ENCODE results near the gene HS3ST4. TPM values are rescaled to one million over a fixed set of nuclear protein-coding genes. Genes with fewer than 3 reads are reported as not detected.
A peak's percentile ranks its signal among the peaks of the same experiment; 100 is the strongest.

The HS3ST4 gene
- total RNA-seq, 2 donors from 2014 or later = 1.0 to 1.9 TPM

DNA sequence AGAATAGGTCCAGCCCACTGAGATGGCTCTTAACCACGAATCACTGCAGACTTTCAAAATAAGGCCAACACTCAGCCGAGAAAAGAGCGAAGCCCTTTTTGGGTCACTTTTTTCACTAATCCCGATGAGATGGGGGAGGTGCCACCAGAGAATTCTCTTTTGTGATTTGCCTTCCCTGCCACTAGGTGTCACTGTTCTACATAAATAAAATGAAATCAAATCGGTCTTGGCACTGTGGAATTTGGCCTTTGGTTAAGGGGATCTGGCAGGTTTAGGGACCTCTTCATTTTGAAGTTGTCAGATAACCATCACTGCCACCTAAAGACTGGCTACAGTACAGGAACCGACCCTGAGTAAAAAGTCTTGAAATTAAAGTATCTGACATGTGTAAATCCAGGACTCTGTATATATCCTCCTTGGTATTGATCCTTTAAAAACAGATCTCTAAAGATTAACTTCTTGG, 147.0 kb downstream of the HS3ST4 start:
- Histone ChIP-seq H3K27ac (no peak overlapping the region), H3K36me3 (no peaks in the 10 kb centered on the region), H3K27me3 (replicated peaks; ENCODE audit: insufficient read depth) (no peaks in the 10 kb centered on the region), H3K4me3 (no peak overlapping the region), H3K9me3 (no peaks in the 10 kb centered on the region), H3K4me1 (replicated peaks) (no peaks in the 10 kb centered on the region)
- peak; percentile 13 for DNase-seq (ENCODE audit: low spot score)
- TF ChIP-seq POLR2AphosphoS5 (IDR thresholded peaks at IDR 0.05) (no peak), POLR2A (IDR thresholded peaks at IDR 0.05) (no peak)
- TF ChIP-seq, protein P1, sequence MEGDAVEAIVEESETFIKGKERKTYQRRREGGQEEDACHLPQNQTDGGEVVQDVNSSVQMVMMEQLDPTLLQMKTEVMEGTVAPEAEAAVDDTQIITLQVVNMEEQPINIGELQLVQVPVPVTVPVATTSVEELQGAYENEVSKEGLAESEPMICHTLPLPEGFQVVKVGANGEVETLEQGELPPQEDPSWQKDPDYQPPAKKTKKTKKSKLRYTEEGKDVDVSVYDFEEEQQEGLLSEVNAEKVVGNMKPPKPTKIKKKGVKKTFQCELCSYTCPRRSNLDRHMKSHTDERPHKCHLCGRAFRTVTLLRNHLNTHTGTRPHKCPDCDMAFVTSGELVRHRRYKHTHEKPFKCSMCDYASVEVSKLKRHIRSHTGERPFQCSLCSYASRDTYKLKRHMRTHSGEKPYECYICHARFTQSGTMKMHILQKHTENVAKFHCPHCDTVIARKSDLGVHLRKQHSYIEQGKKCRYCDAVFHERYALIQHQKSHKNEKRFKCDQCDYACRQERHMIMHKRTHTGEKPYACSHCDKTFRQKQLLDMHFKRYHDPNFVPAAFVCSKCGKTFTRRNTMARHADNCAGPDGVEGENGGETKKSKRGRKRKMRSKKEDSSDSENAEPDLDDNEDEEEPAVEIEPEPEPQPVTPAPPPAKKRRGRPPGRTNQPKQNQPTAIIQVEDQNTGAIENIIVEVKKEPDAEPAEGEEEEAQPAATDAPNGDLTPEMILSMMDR (IDR thresholded peaks at IDR 0.05) = peak in 3 of 4 experiments; percentile 54 to 78 (median 61)
- WGBS = 6% methylated on average over 6 of the region's 6 CpGs
- intact Hi-C loops (cut with DNase I) = no loop called here

DNA sequence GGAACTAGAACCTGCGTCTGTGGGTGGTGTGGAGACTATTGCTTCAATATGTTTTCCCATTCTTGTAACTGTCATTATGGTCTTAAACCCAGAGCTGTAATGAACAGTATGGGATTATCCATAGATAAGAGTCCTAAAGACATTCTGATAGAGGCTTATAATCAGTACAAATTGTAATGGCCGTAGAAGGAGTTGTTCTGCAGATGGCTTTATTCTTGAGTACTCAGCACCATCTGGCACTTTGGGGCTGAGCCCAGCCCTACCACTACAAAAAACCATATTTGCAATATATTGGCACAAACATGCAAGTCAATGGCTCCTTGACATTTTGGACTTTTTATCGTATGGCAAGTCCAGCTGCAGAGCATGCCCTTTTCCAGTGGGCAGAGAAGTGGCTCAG, 150.0 kb downstream of the HS3ST4 start:
- Histone ChIP-seq H3K4me3 (no peak overlapping the region), H3K36me3 (no peaks in the 10 kb centered on the region), H3K4me1 (replicated peaks) (no peaks in the 10 kb centered on the region), H3K27ac (no peak overlapping the region), H3K9me3 (no peaks in the 10 kb centered on the region), H3K27me3 (replicated peaks; ENCODE audit: insufficient read depth) (no peaks in the 10 kb centered on the region)
- no peak for DNase-seq (ENCODE audit: low spot score)
- TF ChIP-seq POLR2A (IDR thresholded peaks at IDR 0.05) (no peak), POLR2AphosphoS5 (IDR thresholded peaks at IDR 0.05) (no peak)
- TF ChIP-seq, protein P1 (IDR thresholded peaks at IDR 0.05) = no peak
- intact Hi-C loops (cut with DNase I) = loop anchor here (5.0 kb wide), 1 partner anchor 1266 kb away; no protein-coding TSS in a partner anchor
- WGBS = 67% methylated on average over 3 of the region's 3 CpGs

DNA sequence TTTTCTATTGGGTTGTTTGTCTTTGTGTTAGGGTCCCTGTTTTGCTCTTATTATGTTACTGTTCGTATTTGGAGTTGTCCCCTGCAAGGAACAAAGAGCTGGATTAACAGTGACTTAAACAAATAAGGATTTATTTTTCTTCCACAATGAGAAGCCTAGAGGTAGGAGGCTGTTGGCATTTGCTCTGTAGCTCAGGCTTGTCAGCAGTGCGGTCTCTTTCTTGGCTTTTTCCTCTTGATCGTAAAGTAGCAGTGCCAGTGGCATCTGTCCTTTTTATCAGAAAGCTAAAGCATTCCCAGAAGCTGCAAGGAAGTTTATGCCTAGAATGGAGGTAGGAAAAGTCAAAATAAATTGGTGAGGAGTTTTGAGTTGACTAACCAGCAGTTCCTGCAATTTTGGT, 154.1 kb downstream of the HS3ST4 start:
- no peak for DNase-seq (ENCODE audit: low spot score)
- H3K27ac ChIP-seq = no peak overlapping the region
- H3K27me3 ChIP-seq (replicated peaks; ENCODE audit: insufficient read depth) = no peaks in the 10 kb centered on the region
- intact Hi-C loops (cut with DNase I) = no loop called here
- TF ChIP-seq POLR2AphosphoS5 (IDR thresholded peaks at IDR 0.05) (no peak), POLR2A (IDR thresholded peaks at IDR 0.05) (no peak)
- TF ChIP-seq, protein P1 (IDR thresholded peaks at IDR 0.05) = no peak
- H3K36me3 ChIP-seq = no peaks in the 10 kb centered on the region
- no peaks in the 10 kb centered on the region for H3K4me1 ChIP-seq (replicated peaks)
- 33% methylated on average over 3 of the region's 3 CpGs for WGBS
- no peak overlapping the region for H3K4me3 ChIP-seq
- no peaks in the 10 kb centered on the region for H3K9me3 ChIP-seq

DNA sequence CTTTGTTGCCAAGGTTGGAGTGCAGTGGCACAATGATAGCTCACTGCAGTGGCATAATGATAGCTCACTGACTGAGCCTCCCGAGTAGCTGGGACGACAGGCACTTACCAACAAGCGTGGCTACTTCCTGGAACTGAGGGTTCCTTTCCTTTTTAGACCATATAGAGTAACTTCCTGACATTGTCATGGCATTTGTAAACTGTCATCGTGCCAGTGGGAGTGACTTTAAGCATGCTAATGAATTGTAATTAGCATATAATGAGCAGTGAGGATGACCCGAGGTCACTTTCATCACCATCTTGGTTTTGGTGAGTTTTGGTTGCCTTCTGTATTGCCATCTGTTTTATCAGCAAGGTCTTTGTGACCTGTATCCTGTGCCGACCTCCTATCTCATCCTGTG, 162.4 kb downstream of the HS3ST4 start:
- no peaks in the 10 kb centered on the region for H3K4me1 ChIP-seq (replicated peaks)
- H3K4me3 ChIP-seq = no peak overlapping the region
- no peak overlapping the region for H3K27ac ChIP-seq
- TF ChIP-seq POLR2A (IDR thresholded peaks at IDR 0.05) (no peak), POLR2AphosphoS5 (IDR thresholded peaks at IDR 0.05) (no peak)
- TF ChIP-seq, protein P1 (IDR thresholded peaks at IDR 0.05) = no peak
- no peak for DNase-seq (ENCODE audit: low spot score)
- H3K36me3 ChIP-seq = no peaks in the 10 kb centered on the region
- no peaks in the 10 kb centered on the region for H3K9me3 ChIP-seq
- 40% methylated on average over 6 of the region's 6 CpGs for WGBS
- intact Hi-C loops (cut with DNase I) = no loop called here
- H3K27me3 ChIP-seq (replicated peaks; ENCODE audit: insufficient read depth) = peaks cover 3% of the 10 kb centered on the region

DNA sequence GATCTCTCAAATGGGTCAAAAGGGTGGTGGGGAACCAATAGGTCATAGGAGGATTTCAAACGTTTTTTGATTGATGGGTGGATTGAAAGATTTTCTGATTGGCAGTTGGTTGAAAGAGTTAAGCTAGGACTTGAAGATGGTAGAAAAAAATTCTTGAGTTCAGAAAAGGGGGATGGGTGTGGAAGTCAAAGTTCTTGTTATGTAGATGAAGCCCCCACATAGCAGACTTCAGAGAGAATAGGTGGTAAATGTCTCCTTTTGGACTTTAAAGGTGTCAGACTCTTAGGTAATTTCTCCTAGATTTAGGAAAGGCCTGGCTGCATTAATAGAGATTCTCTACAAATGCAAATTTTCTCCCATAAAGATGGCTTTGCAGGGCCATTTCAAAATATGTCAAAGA, 163.3 kb downstream of the HS3ST4 start:
- H3K9me3 ChIP-seq = no peaks in the 10 kb centered on the region
- whole genome bisulfite sequencing = 7% methylated on average over 1 of the region's 1 CpG

More for the DNA sequence above, 163.3 kb downstream of the HS3ST4 start:
- Histone ChIP-seq H3K4me3 (no peak overlapping the region), H3K27ac (no peak overlapping the region), H3K27me3 (replicated peaks; ENCODE audit: insufficient read depth) (peaks cover 3% of the 10 kb centered on the region), H3K36me3 (no peaks in the 10 kb centered on the region), H3K4me1 (replicated peaks) (no peaks in the 10 kb centered on the region)
- no peak for DNase-seq (ENCODE audit: low spot score)
- intact Hi-C loops (cut with DNase I) = no loop called here
- TF ChIP-seq, protein P1 (IDR thresholded peaks at IDR 0.05) = no peak
- TF ChIP-seq POLR2A (IDR thresholded peaks at IDR 0.05) (no peak), POLR2AphosphoS5 (IDR thresholded peaks at IDR 0.05) (no peak)
